SK-N-SH (cell line): ENCODE data around the gene CEP70. TPM values are rescaled to one million over a fixed set of nuclear protein-coding genes. Genes with fewer than 3 reads are reported as not detected.

ENCODE experiments used
- CTCF ChIA-PET: fragments of 300-600, 350-600 bp; formaldehyde crosslinking; extraction: SDS; loops from one replicate; lab custom pipeline; 2021; lab: Yijun Ruan, JAX
- POLR2A ChIA-PET: fragments of 350-600 bp; sonication (Branson Sonifier 250); formaldehyde crosslinking; extraction: SDS; loops from one replicate; lab custom pipeline; 2020; ENCODE audit warnings: antibody characterized with exemption, inconsistent platforms; lab: Yijun Ruan, JAX
- DNase-seq: peaks from one replicate; pipeline ENCODE4 v3.0.0; 2012
- H2AFZ ChIP-seq: fragments of 200-600 bp; sonication (generic); 2 replicates; pipeline ENCODE4 v1.8.1; 2016; ENCODE audit warnings: antibody characterized with exemption, mild to moderate bottlenecking, low read depth
- H3F3A ChIP-seq: fragments of 200-600 bp; sonication (generic); replicated peaks from 2 replicates; pipeline ENCODE3; 2016; ENCODE audit warnings: antibody characterized with exemption, mild to moderate bottlenecking; ENCODE audit not compliant: insufficient read depth
- H3K27ac ChIP-seq, 2 experiments: fragments of 200-500 bp in 1 of 2; fragments of 200-600 bp in 1 of 2; sonication (Bioruptor generic) in 1 of 2; sonication (generic), shearing (Covaris generic) in 1 of 2; 2 replicates each; pipeline versions ENCODE4 v1.5.1 to v1.6.1; 2014 to 2016; ENCODE audit warnings: low read depth in 2 of 2, inconsistent platforms in 1 of 2, low read length in 1 of 2, mild to moderate bottlenecking in 1 of 2, mixed read lengths in 1 of 2
- H3K27me3 ChIP-seq: fragments of 200-600 bp; sonication (generic), shearing (Covaris generic); 2 replicates; pipeline ENCODE4 v1.6.1; 2016; ENCODE audit warnings: mixed run types; ENCODE audit not compliant: insufficient read depth
- H3K36me3 ChIP-seq, 2 experiments: fragments of 200-500 bp in 1 of 2; fragments of 200-600 bp in 1 of 2; sonication (Bioruptor generic) in 1 of 2; sonication (generic) in 1 of 2; replicated peaks in 1 of 2; 2 replicates each; pipeline versions ENCODE3 to v1.5.1; 2014 to 2016; ENCODE audit warnings: low read length in 1 of 2, mild to moderate bottlenecking in 1 of 2; ENCODE audit not compliant: insufficient read depth in 2 of 2, control insufficient read depth in 1 of 2
- H3K4me1 ChIP-seq, 2 experiments: fragments of 200-500 bp in 1 of 2; fragments of 200-600 bp in 1 of 2; sonication (Bioruptor generic) in 1 of 2; sonication (generic), shearing (Covaris generic) in 1 of 2; 2 replicates each; pipeline versions ENCODE4 v1.5.1 to v1.6.1; 2014 to 2016; ENCODE audit warnings: low read depth in 1 of 2, low read length in 1 of 2, mixed run types in 1 of 2; ENCODE audit not compliant: insufficient read depth in 2 of 2, control insufficient read depth in 1 of 2
- H3K4me2 ChIP-seq: fragments of 200-600 bp; sonication (generic), shearing (Covaris generic); 2 replicates; pipeline ENCODE4 v1.6.1; 2017; ENCODE audit warnings: mixed run types
- H3K4me3 ChIP-seq, 2 experiments: fragments of 200-500 bp in 1 of 2; fragments of 200-600 bp in 1 of 2; sonication (Bioruptor generic) in 1 of 2; sonication (generic), shearing (Covaris generic) in 1 of 2; 2 replicates each; pipeline versions ENCODE4 v1.5.1 to v1.8.1; 2014 to 2016; ENCODE audit warnings: low read depth in 2 of 2, inconsistent platforms in 1 of 2, low read length in 1 of 2, mild to moderate bottlenecking in 1 of 2, mixed read lengths in 1 of 2, moderate library complexity in 1 of 2
- H3K79me2 ChIP-seq: fragments of 200-600 bp; sonication (generic); 2 replicates; pipeline ENCODE4 v1.8.1; 2017; ENCODE audit warnings: mild to moderate bottlenecking; ENCODE audit not compliant: insufficient read depth
- H3K9ac ChIP-seq: fragments of 200-600 bp; sonication (generic); 2 replicates; pipeline ENCODE4 v1.6.1; 2017; ENCODE audit warnings: mixed run types
- H3K9me2 ChIP-seq: fragments of 200-600 bp; sonication (generic); 2 replicates; pipeline ENCODE4 v1.6.1; 2017; ENCODE audit warnings: mixed run types
- H3K9me3 ChIP-seq: fragments of 200-600 bp; sonication (generic); 2 replicates; pipeline ENCODE4 v1.6.1; 2017; ENCODE audit warnings: mixed run types, mild to moderate bottlenecking, moderate library complexity
- H4K20me1 ChIP-seq: fragments of 200-600 bp; sonication (generic); 2 replicates; pipeline ENCODE4 v1.6.1; 2017; ENCODE audit warnings: mild to moderate bottlenecking, mixed run types; ENCODE audit not compliant: insufficient read depth
- CHD2 ChIP-seq: fragments of 150-350 bp; IDR thresholded peaks from 2 replicates; pipeline ENCODE4 v1.6.1; 2018; ENCODE audit warnings: low read length; ENCODE audit not compliant: partially characterized antibody
- ELF1 ChIP-seq: IDR thresholded peaks from 2 replicates; pipeline ENCODE4 v1.4.0; 2012
- EZH2phosphoT487 ChIP-seq: fragments of 200-600 bp; sonication (generic); IDR thresholded peaks from 2 replicates; pipeline ENCODE4 v1.6.1; 2017; ENCODE audit warnings: low read depth, mixed run types, mild to moderate bottlenecking, antibody characterized with exemption, moderate library complexity, borderline replicate concordance
- FOSL2 ChIP-seq: IDR thresholded peaks from 2 replicates; pipeline ENCODE4 v1.4.0; 2012; ENCODE audit warnings: low read depth, mild to moderate bottlenecking, moderate library complexity, borderline replicate concordance
- FOXJ3 ChIP-seq: sonication (generic); formaldehyde crosslinking; IDR thresholded peaks from 2 replicates; pipeline ENCODE4 v1.5.1; 2020; ENCODE audit warnings: mild to moderate bottlenecking, missing genetic modification reagents
- FOXM1 ChIP-seq: IDR thresholded peaks from 2 replicates; pipeline ENCODE4 v1.4.0; 2012; ENCODE audit warnings: low read depth, mild to moderate bottlenecking
- JUND ChIP-seq: IDR thresholded peaks from 2 replicates; pipeline ENCODE4 v1.4.0; 2012
- MAX ChIP-seq: IDR thresholded peaks from 2 replicates; pipeline ENCODE4 v1.4.0; 2012; ENCODE audit warnings: low read depth
- NRF1 ChIP-seq: IDR thresholded peaks from 2 replicates; pipeline ENCODE4 v1.6.1; 2012; ENCODE audit warnings: low read depth, mild to moderate bottlenecking, low read length
- POLR2AphosphoS5 ChIP-seq: IDR thresholded peaks from 2 replicates; pipeline ENCODE4 v1.6.1; 2012; ENCODE audit warnings: low read depth, low read length
- RAD21 ChIP-seq: IDR thresholded peaks from 2 replicates; pipeline ENCODE4 v1.6.1; 2012; ENCODE audit warnings: mild to moderate bottlenecking, low read length
- RFX5 ChIP-seq: IDR thresholded peaks from 2 replicates; pipeline ENCODE4 v1.6.1; 2012; ENCODE audit warnings: mild to moderate bottlenecking, improper control_type of control experiment, low read length
- TAF1 ChIP-seq: IDR thresholded peaks from 2 replicates; pipeline ENCODE4 v1.6.1; 2012; ENCODE audit warnings: low read depth, mild to moderate bottlenecking, low read length, moderate library complexity, borderline replicate concordance
- ZBTB33 ChIP-seq: IDR thresholded peaks from 2 replicates; pipeline ENCODE4 v1.4.0; 2012; ENCODE audit warnings: low read depth, borderline replicate concordance
- WGBS: methylation state at CpG from one replicate; pipeline ENCODE4 v1.1.6; 2017; ENCODE audit warnings: low lambda C conversion rate; 5-methylcytosine and 5-hydroxymethylcytosine counted together
- polyA plus RNA-seq, 3 experiments: library from polyadenylated mRNA; depleted of rRNA; stranded (reverse); fragments of >200 nt; gene quantifications; 2 replicates each; pipeline ENCODE4 v1.2.3, GENCODE V29; 2012
- TF ChIP-seq, protein P1 (sequence below): IDR thresholded peaks from 2 replicates; pipeline ENCODE4 v1.6.1; 2012; ENCODE audit warnings: mild to moderate bottlenecking, low read depth, low read length, moderate library complexity
- TF ChIP-seq, protein P2 (sequence below): fragments of 150-350 bp; IDR thresholded peaks from 2 replicates; pipeline ENCODE4 v1.6.1; 2016; ENCODE audit warnings: mild to moderate bottlenecking, low read depth, low read length

CEP70 gene
- polyA plus RNA-seq, 1 of the 3 experiments (the other 2 are of a cell fraction), result 3.7 TPM

DNA sequence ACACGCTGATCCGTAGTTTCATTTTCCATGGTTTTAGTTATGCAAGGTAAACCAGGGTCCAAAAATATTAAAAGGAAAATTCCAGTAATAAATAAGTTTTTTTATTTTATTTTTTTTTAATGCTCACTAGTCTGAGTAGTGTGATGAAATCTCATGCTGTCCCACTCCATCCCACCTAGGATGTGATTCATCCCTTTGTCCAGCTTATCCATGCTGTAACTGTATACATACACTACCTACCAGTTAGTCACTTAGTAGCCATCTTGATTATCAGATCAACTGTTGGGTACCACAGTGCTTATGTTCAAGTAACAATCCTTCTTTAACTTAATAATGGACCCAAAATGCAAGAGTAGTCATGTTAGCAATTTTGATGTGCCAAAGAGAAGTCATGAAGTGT, 84.5 kb downstream of the CEP70 start:
- Histone ChIP-seq H3K27ac (no peak overlapping the region), H3K4me2 (no peak overlapping the region), H3K9me3 (no peaks in the 10 kb centered on the region), H3K36me3 (peaks cover 0 to 5% of the 10 kb centered on the region in 2 experiments), H3K9ac (no peak overlapping the region), H3K4me1 (peaks cover 0 to 3% of the 10 kb centered on the region in 2 experiments; a peak in 1 of 4 replicates), H2AFZ (no peak overlapping the region), H3K79me2 (no peaks in the 10 kb centered on the region), H3K27me3 (no peaks in the 10 kb centered on the region), H3K9me2 (no peaks in the 10 kb centered on the region), H4K20me1 (no peaks in the 10 kb centered on the region), H3F3A (no peaks in the 10 kb centered on the region), H3K4me3 (no peak overlapping the region)
- no peak for DNase-seq
- no peak for TF ChIP-seq NRF1
- TF ChIP-seq CHD2, result no peak
- 98% methylated on average over 2 of the region's 2 CpGs for WGBS
- POLR2A ChIA-PET, result no interaction called here
- CTCF ChIA-PET, result interaction anchor here (2.1 kb wide), 1 partner anchor 406 kb away, joined by 5 read pairs; no protein-coding TSS in a partner anchor

- no peaks in the 10 kb centered on the region for H3F3A ChIP-seq
- CTCF ChIA-PET, result interaction anchor here (2.1 kb wide), 1 partner anchor 408 kb away, joined by 5 read pairs; no protein-coding TSS in a partner anchor
- H3K9me2 ChIP-seq, result no peaks in the 10 kb centered on the region
- no peak overlapping the region for H3K27ac ChIP-seq
- H3K9me3 ChIP-seq, result no peaks in the 10 kb centered on the region
- H3K4me2 ChIP-seq, result no peak overlapping the region
- no peak overlapping the region for H3K4me3 ChIP-seq
- TF ChIP-seq CHD2 (no peak), FOXM1 (no peak), RFX5 (no peak), ELF1 (no peak), EZH2phosphoT487 (no peak), FOSL2 (no peak)
- peaks cover 0 to 13% of the 10 kb centered on the region in 2 experiments for H3K36me3 ChIP-seq
- no peaks in the 10 kb centered on the region for H3K79me2 ChIP-seq
- H3K4me1 ChIP-seq, result no peaks in the 10 kb centered on the region; a peak in 1 of 4 replicates
- H2AFZ ChIP-seq, result no peak overlapping the region
- H3K27me3 ChIP-seq, result no peaks in the 10 kb centered on the region
- H4K20me1 ChIP-seq, result no peaks in the 10 kb centered on the region
- no peak overlapping the region for H3K9ac ChIP-seq
- 97% methylated on average over 3 of the region's 3 CpGs for WGBS
- POLR2A ChIA-PET, result no interaction called here
- DNase-seq, result no peak
Observed at GRCh38 chr3:138507524-138507923, 86.5 kb downstream of the CEP70 start.

DNA sequence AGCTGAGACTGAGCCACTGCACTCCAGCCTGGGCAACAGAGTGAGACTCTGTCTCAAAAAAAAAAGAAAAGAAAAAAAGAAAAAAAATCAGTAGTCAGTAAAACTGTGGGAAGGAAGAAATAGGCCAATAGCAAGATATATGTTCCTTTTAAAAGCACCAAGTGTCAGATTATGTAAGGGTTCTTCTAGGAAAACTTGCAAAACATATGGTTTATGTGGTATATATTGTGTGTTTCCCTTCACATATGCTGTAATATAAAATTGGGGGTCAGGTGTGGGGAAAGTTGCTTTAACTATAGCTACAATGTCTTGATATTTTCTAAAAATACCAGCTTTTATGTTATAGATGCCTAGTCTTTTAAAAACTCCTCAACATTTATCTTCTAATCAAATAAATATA, 95.1 kb downstream of the CEP70 start:
- ChIA-PET CTCF (interaction anchor here (1.2 to 1.6 kb wide), 2 partner anchors 20 to 417 kb away, joined by 3 read pairs; no protein-coding TSS in a partner anchor), POLR2A (no interaction called here)
- Histone ChIP-seq H3K9me3 (no peaks in the 10 kb centered on the region), H3F3A (peaks cover 13% of the 10 kb centered on the region), H4K20me1 (no peaks in the 10 kb centered on the region), H2AFZ (no peak overlapping the region), H3K27me3 (no peaks in the 10 kb centered on the region), H3K4me1 (peaks cover 0 to 10% of the 10 kb centered on the region in 2 experiments; a peak in 2 of 4 replicates), H3K9me2 (no peaks in the 10 kb centered on the region), H3K27ac (no peak overlapping the region), H3K36me3 (peaks cover 0 to 9% of the 10 kb centered on the region in 2 experiments), H3K4me2 (no peak overlapping the region), H3K79me2 (no peaks in the 10 kb centered on the region), H3K4me3 (no peak overlapping the region), H3K9ac (no peak overlapping the region)
- no peak for DNase-seq
- TF ChIP-seq FOXJ3 (CRISPR knock-in tag) (no peak), MAX (no peak), RAD21 (no peak), CHD2 (no peak), EZH2phosphoT487 (no peak), POLR2AphosphoS5 (no peak), JUND (no peak), ZBTB33 (no peak), TAF1 (no peak)
- TF ChIP-seq, protein P1, sequence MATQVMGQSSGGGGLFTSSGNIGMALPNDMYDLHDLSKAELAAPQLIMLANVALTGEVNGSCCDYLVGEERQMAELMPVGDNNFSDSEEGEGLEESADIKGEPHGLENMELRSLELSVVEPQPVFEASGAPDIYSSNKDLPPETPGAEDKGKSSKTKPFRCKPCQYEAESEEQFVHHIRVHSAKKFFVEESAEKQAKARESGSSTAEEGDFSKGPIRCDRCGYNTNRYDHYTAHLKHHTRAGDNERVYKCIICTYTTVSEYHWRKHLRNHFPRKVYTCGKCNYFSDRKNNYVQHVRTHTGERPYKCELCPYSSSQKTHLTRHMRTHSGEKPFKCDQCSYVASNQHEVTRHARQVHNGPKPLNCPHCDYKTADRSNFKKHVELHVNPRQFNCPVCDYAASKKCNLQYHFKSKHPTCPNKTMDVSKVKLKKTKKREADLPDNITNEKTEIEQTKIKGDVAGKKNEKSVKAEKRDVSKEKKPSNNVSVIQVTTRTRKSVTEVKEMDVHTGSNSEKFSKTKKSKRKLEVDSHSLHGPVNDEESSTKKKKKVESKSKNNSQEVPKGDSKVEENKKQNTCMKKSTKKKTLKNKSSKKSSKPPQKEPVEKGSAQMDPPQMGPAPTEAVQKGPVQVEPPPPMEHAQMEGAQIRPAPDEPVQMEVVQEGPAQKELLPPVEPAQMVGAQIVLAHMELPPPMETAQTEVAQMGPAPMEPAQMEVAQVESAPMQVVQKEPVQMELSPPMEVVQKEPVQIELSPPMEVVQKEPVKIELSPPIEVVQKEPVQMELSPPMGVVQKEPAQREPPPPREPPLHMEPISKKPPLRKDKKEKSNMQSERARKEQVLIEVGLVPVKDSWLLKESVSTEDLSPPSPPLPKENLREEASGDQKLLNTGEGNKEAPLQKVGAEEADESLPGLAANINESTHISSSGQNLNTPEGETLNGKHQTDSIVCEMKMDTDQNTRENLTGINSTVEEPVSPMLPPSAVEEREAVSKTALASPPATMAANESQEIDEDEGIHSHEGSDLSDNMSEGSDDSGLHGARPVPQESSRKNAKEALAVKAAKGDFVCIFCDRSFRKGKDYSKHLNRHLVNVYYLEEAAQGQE, result no peak
- TF ChIP-seq, protein P2, sequence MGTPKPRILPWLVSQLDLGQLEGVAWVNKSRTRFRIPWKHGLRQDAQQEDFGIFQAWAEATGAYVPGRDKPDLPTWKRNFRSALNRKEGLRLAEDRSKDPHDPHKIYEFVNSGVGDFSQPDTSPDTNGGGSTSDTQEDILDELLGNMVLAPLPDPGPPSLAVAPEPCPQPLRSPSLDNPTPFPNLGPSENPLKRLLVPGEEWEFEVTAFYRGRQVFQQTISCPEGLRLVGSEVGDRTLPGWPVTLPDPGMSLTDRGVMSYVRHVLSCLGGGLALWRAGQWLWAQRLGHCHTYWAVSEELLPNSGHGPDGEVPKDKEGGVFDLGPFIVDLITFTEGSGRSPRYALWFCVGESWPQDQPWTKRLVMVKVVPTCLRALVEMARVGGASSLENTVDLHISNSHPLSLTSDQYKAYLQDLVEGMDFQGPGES, result no peak
